Spleen (tissue), 11 donors: ENCODE data around the gene PCED1B. TPM values are rescaled to one million over a fixed set of nuclear protein-coding genes. Genes with fewer than 3 reads are reported as not detected.
A peak's percentile ranks its signal among the peaks of the same experiment; 100 is the strongest.

Experiments
- DNase-seq: peaks from one replicate; pipeline ENCODE4 v3.0.0-alpha.2; 2020
- H3K27ac ChIP-seq, 8 donors: fragments of 200-600 bp; sonication (generic) in 7 of 8; 1 replicate in 4 of 8; 2 replicates in 4 of 8; pipeline versions ENCODE4 v1.5.0 to v1.8.0; 2016 to 2021; ENCODE audit warnings: inconsistent platforms in 4 of 8, mild to moderate bottlenecking in 4 of 8, moderate library complexity in 1 of 8
- H3K27me3 ChIP-seq, 7 donors: fragments of 200-600 bp; sonication (generic) in 6 of 7; replicated peaks in 1 of 7; 1 replicate in 4 of 7; 2 replicates in 3 of 7; pipeline versions ENCODE4 v1.5.0 to v1.8.0; 2016 to 2021; ENCODE audit warnings: inconsistent platforms in 3 of 7, mild to moderate bottlenecking in 1 of 7
- H3K36me3 ChIP-seq, 6 donors: fragments of 200-600 bp; sonication (generic) in 5 of 6; 1 replicate in 4 of 6; 2 replicates in 2 of 6; pipeline versions ENCODE4 v1.5.0 to v1.8.0; 2016 to 2021; ENCODE audit warnings: inconsistent platforms in 2 of 6
- H3K4me1 ChIP-seq, 6 donors: fragments of 200-600 bp; sonication (generic) in 5 of 6; 1 replicate in 3 of 6; 2 replicates in 3 of 6; pipeline versions ENCODE4 v1.5.0 to v1.8.0; 2016 to 2021; ENCODE audit warnings: inconsistent platforms in 3 of 6
- H3K4me3 ChIP-seq, 8 donors: fragments of 200-600 bp; sonication (generic) in 7 of 8; 1 replicate in 4 of 8; 2 replicates in 4 of 8; pipeline versions ENCODE4 v1.5.0 to v1.8.0; 2016 to 2021; ENCODE audit warnings: inconsistent platforms in 4 of 8, mild to moderate bottlenecking in 4 of 8, moderate library complexity in 2 of 8
- H3K9me3 ChIP-seq, 8 donors: fragments of 200-600 bp; sonication (generic) in 7 of 8; 1 replicate in 4 of 8; 2 replicates in 4 of 8; pipeline versions ENCODE4 v1.5.0 to v1.8.0; 2016 to 2021; ENCODE audit warnings: inconsistent platforms in 4 of 8
- CTCF ChIP-seq, 11 experiments: fragments of 200-600 bp in 7 of 11; fragments of 450-650 bp in 4 of 11; sonication (generic) in 4 of 11; IDR thresholded peaks in 8 of 11; conservative IDR thresholded peaks in 3 of 11; 1 replicate in 7 of 11; 2 replicates in 4 of 11; pipeline versions ENCODE4 v1.4.0 to v1.8.0; 2016 to 2021; ENCODE audit warnings: antibody characterized with exemption in 11 of 11, inconsistent platforms in 4 of 11, mild to moderate bottlenecking in 1 of 11
- POLR2A ChIP-seq, 3 donors: fragments of 450-650 bp; IDR thresholded peaks; one replicate each; pipeline ENCODE4 v1.5.1; 2017; ENCODE audit warnings: antibody characterized with exemption in 3 of 3, mild to moderate bottlenecking in 1 of 3
- POLR2AphosphoS5 ChIP-seq, 3 donors: sonication (generic); formaldehyde crosslinking; IDR thresholded peaks; one replicate each; pipeline ENCODE4 v1.5.1; 2017; ENCODE audit warnings: antibody characterized with exemption in 3 of 3
- WGBS, 5 donors: extraction: QIAGEN DNeasy Blood & Tissue Kit in 3 of 5; methylation state at CpG; one replicate each; pipeline versions ENCODE4 v1.1.5 to v1.1.7; 2013 to 2018; 5-methylcytosine and 5-hydroxymethylcytosine counted together
- intact Hi-C: fragments of 100-400 bp; cut with DNase I; formaldehyde crosslinking; loops from one replicate; pipeline ENCODE4 v1.15.0; 2023; ENCODE audit warnings: low total_unique reads
- polyA plus RNA-seq, 3 donors: library from polyadenylated mRNA; stranded (reverse); fragments of 200-250 nt; gene quantifications; one replicate each; pipeline ENCODE4 v1.2.1, GENCODE V29; 2013
- total RNA-seq, 7 donors: library from RNA; depleted of rRNA in 3 of 7; stranded (reverse); fragments of >200 nt in 3 of 7; fragmentation: NEBNext Ultra II Directional in 4 of 7; extraction: Animal tissue kit (Norgen Biotek cat#: 25700) in 4 of 7; gene quantifications; one replicate each; pipeline versions ENCODE4 v1.1.0 to v1.2.1, GENCODE V29; 2016 to 2021
- donor health status: healthy with polysubstance abuse.
- donor health status: DM: no; HTN: no; CAD: no; lungs with moderate emphysema.
- donor health status: DM: no; HTN: no; CAD: no.
- donor health status: Bipolar disorder and iron deficiency.
- donor health status: healthy.
- donor health status: DM: no; HTN: no; CAD: no.
- donor health status: DM: yes; HTN: yes; CAD: no.

The PCED1B gene
- total and polyA plus RNA-seq, 10 donors, result 15.3 to 34.5 (median 24.4) TPM

GRCh38 chr12:47270782-47271664 lies 191.6 kb downstream of the PCED1B start:
- Histone ChIP-seq H3K4me1 (peaks cover 6 to 57% (median 37%) of the 10 kb centered on the region in 6 donors), H3K9me3 (peaks cover 0 to 6% (median 0%) of the 10 kb centered on the region in 8 donors), H3K27ac (peak overlapping the region in 2 of 8 donors; percentile 16 to 78), H3K27me3 (no peaks in the 10 kb centered on the region), H3K36me3 (no peaks in the 10 kb centered on the region), H3K4me3 (no peak overlapping the region)
- no peak for DNase-seq
- 62 to 69% (median 65%) methylated on average over 4 of the region's 4 CpGs for WGBS, 5 donors
- intact Hi-C loops, result no loop called here
- TF ChIP-seq CTCF (IDR thresholded peaks at IDR 0.05 in 8 of 11, conservative IDR thresholded peaks at IDR 0.05 in 3 of 11) (no peak), POLR2A (IDR thresholded peaks at IDR 0.05) (no peak), POLR2AphosphoS5 (IDR thresholded peaks at IDR 0.05) (no peak)

GRCh38 chr12:47271800-47272239 lies 192.4 kb downstream of the PCED1B start:
- WGBS, 5 donors, result 83 to 92% (median 85%) methylated on average over 2 of the region's 2 CpGs
- peaks cover 13 to 65% (median 45%) of the 10 kb centered on the region in 6 donors for H3K4me1 ChIP-seq
- no peaks in the 10 kb centered on the region for H3K36me3 ChIP-seq
- intact Hi-C loops, result no loop called here
- no peaks in the 10 kb centered on the region for H3K27me3 ChIP-seq
- peaks cover 0 to 6% (median 0%) of the 10 kb centered on the region in 8 donors for H3K9me3 ChIP-seq
- TF ChIP-seq POLR2A (IDR thresholded peaks at IDR 0.05), result no peak
- no peak for TF ChIP-seq CTCF (IDR thresholded peaks at IDR 0.05 in 8 of 11, conservative IDR thresholded peaks at IDR 0.05 in 3 of 11)
- no peak for DNase-seq
- no peak overlapping the region for H3K4me3 ChIP-seq
- no peak overlapping the region for H3K27ac ChIP-seq

- DNase-seq, result no peak
- intact Hi-C loops, result no loop called here
- no peak overlapping the region for H3K27ac ChIP-seq
- peaks cover 0 to 6% (median 0%) of the 10 kb centered on the region in 8 donors for H3K9me3 ChIP-seq
- H3K36me3 ChIP-seq, result no peaks in the 10 kb centered on the region
- 62 to 81% (median 78%) methylated on average over 3 of the region's 3 CpGs for WGBS, 5 donors
- no peak overlapping the region for H3K4me3 ChIP-seq
- H3K4me1 ChIP-seq, result peaks cover 20 to 73% (median 52%) of the 10 kb centered on the region in 6 donors
- TF ChIP-seq CTCF (IDR thresholded peaks at IDR 0.05 in 8 of 11, conservative IDR thresholded peaks at IDR 0.05 in 3 of 11) (no peak), POLR2AphosphoS5 (IDR thresholded peaks at IDR 0.05) (no peak), POLR2A (IDR thresholded peaks at IDR 0.05) (no peak)
- no peaks in the 10 kb centered on the region for H3K27me3 ChIP-seq
Observed at GRCh38 chr12:47272412-47273190, 193.2 kb downstream of the PCED1B start.
